ENCODE results near the gene TIE1.

TIE1 gene

DNA sequence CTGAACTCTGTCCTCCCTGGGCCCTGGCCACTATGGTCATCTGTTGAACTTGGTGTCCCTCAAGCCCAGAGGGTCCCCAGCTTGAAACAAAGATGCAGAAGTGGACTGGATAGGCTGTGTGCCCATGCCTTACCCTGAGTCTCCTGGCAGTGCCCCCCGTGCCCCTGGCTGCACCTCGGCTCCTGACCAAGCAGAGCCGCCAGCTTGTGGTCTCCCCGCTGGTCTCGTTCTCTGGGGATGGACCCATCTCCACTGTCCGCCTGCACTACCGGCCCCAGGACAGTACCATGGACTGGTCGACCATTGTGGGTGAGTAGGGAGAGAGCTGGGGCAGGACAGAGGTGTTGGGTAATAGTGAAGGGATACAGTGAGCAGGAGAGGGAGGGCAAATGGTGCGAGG, 10.7 kb downstream of the TIE1 start:
- DNase-seq (ENCODE audit: low read depth in 4 of 4, low spot score in 1 of 4) = no peak

DNA sequence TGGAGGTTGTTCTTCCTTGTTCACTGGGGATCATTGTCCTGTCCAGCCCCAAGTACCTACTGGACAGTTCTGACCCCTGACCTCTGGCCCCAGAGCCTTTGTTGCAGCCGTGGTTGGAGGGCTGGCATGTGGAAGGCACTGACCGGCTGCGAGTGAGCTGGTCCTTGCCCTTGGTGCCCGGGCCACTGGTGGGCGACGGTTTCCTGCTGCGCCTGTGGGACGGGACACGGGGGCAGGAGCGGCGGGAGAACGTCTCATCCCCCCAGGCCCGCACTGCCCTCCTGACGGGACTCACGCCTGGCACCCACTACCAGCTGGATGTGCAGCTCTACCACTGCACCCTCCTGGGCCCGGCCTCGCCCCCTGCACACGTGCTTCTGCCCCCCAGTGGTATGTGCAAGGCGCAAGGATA, 11.4 kb downstream of the TIE1 start:
- DNase-seq (ENCODE audit: low read depth in 4 of 4, low spot score in 1 of 4) = no peak

DNA sequence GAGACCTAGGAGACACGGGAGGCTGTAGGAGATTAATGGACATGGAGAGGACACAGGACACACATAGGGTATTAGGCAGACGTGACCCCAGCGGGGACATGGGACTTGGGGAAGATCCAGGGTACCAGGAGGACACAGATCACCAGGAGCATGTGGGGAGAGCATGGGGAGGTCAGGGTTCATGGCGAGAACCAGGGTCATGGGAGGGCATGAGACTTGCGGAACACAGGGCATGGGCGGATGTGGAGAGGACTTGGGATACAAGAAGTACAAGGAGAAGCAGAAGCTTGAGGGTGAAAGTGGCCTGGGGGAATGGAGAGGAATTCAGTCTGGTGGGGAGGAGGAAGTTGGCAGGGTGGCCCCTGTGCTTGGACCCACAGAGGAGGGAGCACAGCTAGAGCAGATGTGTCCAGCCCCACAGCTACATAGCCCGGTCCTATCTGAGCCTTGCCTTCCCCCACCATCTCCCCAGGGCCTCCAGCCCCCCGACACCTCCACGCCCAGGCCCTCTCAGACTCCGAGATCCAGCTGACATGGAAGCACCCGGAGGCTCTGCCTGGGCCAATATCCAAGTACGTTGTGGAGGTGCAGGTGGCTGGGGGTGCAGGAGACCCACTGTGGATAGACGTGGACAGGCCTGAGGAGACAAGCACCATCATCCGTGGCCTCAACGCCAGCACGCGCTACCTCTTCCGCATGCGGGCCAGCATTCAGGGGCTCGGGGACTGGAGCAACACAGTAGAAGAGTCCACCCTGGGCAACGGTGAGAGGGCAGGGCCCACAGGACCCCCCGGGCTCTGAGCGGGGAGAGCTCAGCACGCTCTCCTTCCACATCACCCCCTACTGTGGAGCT, 12.1 kb downstream of the TIE1 start:
- DNase-seq (ENCODE audit: low read depth in 4 of 4, low spot score in 1 of 4) = no peak

DNA sequence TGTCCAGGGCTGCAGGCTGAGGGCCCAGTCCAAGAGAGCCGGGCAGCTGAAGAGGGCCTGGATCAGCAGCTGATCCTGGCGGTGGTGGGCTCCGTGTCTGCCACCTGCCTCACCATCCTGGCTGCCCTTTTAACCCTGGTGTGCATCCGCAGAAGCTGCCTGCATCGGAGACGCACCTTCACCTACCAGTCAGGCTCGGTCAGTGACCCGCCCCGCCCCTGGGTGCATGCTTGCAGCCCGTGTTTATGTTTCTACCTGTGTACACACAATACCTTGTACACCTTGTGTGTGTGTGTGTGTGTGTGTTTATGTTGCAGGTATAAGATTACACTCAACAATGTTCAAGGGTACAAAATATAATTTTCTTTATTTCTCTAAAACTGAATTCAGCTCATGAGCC, 13.0 kb downstream of the TIE1 start:
- no peak for DNase-seq (ENCODE audit: low read depth in 4 of 4, low spot score in 1 of 4)

DNA sequence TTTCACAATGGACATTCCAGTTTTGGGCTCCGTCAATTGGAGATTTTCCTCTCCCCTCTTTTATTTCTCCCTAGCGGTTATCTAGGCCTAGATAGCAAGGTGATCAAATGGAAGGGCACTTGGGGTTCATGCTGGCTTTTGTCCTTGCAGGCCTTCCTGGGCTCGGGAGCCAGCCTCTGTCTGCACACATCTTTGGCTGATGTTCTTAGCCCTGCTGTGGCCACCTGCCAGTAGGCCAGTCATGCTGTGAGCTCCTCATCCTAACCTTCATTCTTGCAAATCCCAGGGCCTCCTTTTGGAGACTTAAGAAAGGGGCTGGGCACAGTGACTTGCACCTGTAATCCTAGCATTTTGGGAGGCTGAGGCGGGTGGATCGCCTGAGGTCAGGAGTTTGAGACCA, 13.5 kb downstream of the TIE1 start:
- no peak for DNase-seq (ENCODE audit: low read depth in 4 of 4, low spot score in 1 of 4)

DNA sequence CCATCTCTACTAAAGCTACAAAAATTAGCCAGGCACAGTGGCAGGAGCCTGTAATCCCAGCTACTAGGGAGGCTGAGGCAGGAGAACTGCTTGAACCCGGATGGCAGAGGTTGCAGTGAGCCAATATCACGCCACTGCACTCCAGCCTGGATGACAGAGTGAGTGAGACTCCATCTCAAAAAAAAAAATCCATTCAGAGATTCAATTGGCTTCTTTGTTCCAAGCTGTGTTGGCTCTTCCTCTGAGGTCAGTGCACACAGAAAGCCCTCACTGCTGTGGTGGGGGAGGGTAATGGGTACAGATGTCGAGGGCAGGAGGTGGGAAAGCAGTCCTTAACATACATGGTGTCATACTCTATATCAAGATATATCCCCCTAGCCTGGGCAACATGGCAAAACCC, 14.7 kb downstream of the TIE1 start:
- no peak for DNase-seq (ENCODE audit: low read depth in 4 of 4, low spot score in 1 of 4)

DNA sequence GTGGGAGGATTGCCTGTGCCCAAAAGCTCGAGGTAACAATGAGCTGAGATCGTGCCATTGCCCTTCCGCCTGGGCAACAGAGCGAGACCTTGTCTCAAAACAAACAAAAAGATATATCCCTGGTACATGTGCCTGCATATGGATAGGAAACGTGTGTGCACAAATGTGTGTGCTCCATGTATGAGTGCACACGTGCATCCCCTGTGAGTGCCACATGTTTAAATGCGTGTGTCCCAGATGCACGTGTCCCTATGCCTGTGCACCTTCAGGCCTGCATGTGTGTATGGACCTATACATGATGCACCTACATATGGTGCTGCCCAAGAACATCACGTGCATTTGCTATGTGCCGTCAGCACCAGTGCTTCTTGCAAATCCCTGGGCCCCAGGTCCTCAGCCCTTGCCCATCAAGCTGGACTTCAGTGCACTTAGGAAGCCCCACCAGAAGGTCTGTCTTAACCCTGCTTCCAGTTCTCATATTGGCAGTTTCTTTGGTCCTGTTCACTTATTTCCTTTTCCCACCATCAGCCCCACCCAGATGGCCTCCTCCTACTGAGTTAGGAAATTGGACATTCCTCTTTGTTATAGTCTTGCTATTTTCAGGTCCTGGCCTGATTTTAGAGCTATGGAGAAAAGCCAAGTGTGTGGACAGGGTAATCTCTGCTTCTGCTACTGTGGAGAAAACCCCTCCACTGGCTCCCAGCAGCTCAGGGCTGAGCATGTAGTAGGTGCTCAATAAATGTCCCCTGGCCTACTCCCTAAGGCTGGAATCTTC, 15.4 kb downstream of the TIE1 start:
- no peak for DNase-seq (ENCODE audit: low read depth in 4 of 4, low spot score in 1 of 4)

DNA sequence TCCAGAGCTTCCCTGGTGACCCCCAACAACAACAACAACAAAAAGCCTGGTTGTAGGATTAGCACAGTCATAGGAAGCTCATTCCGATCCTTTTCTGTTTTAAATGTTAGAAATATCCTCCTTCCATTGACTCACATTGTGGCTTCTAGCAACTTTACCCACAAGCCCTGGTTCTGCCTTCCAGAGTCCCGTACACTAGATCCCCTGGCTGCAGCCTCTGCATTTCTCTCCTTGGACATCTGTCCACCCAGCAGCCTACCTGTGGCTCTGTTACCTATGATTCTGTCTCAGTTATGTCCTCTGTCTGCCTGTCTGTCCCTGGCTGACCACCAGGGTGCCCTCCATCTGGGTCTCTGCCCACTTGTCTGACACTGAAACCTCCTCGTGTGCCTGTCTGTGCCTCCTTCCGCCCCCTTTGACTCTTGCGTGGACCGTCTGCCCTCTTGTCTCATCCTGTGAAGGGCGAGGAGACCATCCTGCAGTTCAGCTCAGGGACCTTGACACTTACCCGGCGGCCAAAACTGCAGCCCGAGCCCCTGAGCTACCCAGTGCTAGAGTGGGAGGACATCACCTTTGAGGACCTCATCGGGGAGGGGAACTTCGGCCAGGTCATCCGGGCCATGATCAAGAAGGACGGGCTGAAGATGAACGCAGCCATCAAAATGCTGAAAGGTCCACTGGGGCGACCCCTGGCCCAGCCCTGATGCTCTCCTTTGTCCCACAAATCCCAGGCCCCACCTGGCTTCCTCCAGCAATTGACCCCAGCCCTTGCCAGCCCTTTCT, 16.1 kb downstream of the TIE1 start:
- DNase-seq (ENCODE audit: low read depth in 4 of 4, low spot score in 1 of 4) = no peak

DNA sequence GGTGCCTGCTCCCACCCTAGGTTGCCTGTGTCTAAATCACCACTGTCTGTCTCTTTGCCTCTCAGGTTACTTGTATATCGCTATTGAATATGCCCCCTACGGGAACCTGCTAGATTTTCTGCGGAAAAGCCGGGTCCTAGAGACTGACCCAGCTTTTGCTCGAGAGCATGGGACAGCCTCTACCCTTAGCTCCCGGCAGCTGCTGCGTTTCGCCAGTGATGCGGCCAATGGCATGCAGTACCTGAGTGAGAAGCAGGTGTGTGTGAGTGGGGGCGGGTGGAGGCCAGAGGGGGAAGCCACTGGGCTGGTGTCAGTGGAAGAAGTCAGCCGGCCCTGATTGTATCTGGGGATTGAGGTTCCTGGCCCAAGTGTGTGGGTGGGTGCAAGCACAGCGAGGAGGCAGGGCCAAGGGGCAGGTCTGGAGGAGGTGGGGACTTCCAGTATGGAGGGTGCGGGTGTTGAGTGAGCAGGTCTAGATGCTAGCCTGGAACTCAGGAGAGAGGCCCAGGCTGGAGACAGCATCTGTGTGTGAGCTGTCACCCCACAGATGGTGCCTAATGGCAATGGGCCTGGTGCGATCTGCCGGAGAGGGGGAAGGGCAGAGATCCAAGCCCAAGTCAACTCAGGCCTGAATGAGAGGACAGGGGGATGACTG, 17.2 kb downstream of the TIE1 start:
- DNase-seq (ENCODE audit: low read depth in 4 of 4, low spot score in 1 of 4) = no peak

DNA sequence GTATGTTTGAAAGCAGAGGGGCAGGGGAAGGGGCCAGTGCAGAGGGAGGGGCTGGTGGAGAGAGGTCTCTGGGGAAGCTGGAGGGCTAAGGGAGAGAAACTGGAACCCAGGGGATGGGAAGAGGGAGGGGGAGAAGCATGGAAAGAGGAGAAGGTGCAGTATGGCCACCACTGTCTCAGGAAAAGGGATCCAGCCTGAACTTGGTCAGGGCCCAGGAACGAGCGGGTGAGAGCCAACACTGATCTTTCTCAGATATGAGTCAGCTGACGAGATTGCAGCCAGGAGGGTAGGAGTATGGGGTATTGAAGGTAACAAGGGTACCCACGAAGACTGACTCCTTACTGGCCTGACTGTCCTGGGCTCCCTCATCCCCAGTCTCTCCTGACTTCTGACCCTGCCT, 18.0 kb downstream of the TIE1 start:
- DNase-seq (ENCODE audit: low read depth in 4 of 4, low spot score in 1 of 4) = no peak

DNA sequence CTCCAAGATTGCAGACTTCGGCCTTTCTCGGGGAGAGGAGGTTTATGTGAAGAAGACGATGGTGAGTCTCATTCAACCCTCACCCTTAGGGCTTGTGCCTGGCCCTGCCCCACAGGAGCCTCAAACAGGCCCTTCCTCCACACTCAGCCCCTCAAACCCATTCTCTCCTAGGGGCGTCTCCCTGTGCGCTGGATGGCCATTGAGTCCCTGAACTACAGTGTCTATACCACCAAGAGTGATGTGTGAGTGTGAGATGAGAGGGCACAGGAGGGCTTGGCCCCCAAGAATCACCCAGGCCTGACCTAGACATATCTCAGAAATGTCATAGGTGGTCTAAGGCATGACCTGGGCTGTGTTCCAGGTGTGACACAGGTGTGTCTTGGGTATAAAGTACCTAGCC, 18.5 kb downstream of the TIE1 start:
- DNase-seq (ENCODE audit: low read depth in 4 of 4, low spot score in 1 of 4) = no peak

DNA sequence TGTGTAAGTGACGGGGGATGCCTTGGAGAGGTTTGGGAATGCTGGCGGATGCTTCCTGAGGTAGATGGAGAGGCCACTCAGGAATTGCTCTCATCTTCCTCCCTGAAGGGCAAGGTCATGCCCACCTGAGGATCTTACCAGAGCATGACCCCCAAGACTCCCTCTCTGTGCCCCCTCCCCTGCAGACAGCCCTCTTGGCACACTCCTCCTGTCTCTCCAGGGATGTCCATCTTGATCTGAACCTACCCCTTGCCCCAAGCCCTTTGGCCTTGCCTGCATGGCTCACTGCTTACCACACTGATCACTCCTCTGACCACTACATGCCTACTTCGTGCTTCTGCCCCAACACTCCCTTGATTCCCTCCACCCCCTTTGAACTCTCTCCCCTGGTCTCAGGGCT, 19.0 kb downstream of the TIE1 start:
- no peak for DNase-seq (ENCODE audit: low read depth in 4 of 4, low spot score in 1 of 4)

DNA sequence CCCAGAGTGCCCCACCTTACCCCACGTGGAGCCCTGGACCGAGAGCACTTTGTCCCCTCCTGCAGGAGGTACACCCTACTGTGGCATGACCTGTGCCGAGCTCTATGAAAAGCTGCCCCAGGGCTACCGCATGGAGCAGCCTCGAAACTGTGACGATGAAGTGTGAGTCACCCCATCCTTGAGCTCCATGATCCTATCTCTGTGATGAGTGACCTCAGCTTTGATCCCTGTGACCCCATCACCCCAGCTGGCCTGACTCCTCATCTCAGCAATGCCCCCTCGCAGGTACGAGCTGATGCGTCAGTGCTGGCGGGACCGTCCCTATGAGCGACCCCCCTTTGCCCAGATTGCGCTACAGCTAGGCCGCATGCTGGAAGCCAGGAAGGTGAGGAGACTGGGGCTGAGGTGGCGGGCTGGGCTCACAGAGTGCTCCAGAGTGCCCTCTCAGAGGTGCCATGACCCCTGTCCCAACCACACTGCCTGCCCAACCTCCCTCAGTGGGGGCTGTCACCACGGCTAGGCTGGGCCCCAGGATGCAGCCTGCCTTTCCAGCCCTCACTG, 20.6 kb downstream of the TIE1 start:
- DNase-seq (ENCODE audit: low read depth in 4 of 4, low spot score in 1 of 4) = no peak

DNA sequence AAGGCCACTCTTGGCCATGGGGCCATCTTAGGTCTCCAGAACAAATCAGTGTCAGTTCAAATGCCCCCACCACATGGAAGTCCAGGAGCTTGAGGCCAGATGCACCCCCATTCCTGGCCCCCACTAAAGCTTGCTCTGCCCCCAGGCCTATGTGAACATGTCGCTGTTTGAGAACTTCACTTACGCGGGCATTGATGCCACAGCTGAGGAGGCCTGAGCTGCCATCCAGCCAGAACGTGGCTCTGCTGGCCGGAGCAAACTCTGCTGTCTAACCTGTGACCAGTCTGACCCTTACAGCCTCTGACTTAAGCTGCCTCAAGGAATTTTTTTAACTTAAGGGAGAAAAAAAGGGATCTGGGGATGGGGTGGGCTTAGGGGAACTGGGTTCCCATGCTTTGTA, 21.7 kb downstream of the TIE1 start:
- no peak for DNase-seq (ENCODE audit: low read depth in 4 of 4, low spot score in 1 of 4)

DNA sequence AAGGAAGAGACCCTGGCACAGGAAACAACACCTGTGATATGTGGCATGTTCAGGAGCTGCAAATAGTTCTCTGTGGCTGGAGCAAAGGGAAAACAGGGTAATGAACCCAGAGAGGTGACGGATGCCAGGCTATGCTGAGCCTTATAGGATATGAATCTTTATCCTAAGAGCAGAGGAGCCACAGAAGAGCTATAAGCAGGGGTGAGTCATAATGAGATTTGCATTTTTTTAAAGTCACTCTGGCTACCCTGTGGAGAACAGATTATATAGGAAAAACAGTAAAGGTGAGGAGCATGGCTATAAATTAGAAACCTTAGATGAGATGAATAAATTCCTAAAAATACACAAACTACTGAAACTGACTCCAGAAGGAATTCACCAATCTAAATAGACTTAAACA, 24.0 kb downstream of the TIE1 start:
- DNase-seq (ENCODE audit: low read depth in 4 of 4, low spot score in 1 of 4) = no peak

DNA sequence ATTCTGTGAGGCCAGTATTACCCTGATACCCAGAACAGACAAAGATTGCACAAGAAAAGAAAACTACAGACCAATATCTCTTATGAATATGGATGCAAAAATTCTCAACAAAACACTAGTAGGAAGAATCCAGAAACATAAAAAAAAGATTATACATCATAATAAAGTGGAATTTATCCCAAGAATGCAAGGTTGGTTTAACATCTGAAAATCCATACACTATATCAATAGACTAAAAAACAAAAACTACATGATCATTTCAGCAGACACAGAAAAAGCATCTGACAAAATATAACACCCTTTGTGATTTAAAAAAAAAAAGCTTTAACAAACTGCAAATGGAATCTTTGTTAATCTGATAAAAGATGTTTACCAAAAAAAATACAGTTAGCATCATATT, 24.6 kb downstream of the TIE1 start:
- no peak for DNase-seq (ENCODE audit: low read depth in 4 of 4, low spot score in 1 of 4)

DNA sequence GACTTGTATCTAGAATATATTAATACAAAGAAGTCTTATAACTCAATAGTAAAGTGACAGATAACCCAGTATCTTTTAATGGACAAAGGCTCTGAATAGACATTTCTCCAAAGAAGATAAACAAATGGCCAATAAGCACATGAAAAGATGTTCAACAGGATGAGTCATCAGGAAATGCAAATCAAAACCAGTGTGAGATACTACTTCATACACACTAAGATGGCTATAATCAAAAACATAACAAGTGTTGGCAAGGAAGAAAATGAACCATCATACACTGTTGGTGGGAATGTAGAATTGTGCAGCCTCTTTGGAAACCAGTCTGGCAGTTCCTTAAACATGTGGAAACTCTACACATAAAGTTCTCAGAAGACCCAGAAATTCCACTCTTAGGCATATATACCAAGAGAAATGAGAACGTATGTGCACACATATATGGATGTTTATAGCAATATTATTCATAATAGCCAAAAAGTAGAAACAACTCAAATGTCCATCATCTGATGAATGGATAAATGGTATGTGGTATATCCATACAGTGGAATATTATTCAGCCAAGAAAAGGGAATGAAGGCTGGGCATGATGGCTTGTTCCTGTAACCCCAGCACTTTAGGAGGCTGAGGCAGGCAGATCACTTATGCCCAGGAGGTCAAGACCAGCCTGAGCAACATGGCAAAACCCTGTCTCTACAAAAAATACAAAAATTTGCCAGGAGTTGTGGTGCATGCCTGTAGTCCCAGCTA, 26.9 kb downstream of the TIE1 start:
- DNase-seq (ENCODE audit: low read depth in 4 of 4, low spot score in 1 of 4) = no peak

DNA sequence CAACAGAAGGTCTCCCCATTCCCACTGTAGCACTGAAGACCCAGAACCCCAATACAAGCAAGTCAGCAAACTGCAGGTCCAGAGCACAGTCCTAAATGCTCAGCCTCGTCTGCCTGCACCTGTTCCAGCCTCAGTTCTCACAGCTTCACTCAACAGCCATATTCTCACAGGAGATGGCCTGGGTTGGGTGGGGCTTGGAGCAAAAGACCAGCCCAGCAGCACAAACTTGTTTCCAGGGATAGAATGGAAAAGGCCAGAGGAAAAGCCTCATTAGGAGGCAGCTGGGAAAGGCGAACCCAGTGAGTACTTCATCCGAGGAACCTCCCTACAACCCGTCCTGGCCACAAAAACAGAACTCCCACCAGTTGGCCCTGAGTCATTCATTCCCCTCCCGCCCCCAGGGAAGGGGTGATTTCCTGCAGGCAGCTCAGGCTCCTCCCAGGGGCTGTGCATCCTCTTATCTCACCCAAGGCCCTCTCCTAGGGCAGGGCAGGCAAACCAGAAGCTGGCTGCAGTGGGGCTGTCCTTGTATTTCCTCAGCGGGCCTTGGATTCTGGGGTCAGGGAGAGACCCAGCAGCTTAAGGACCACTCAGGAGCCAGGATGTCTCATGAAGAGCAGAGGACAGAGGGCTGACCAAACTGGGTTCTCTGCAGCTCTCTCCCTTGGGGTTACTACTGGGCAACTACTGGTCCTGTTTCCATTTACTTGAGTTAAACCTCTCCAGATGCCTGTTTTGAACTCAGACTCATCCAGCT, 29.4 kb downstream of the TIE1 start:
- DNase-seq (ENCODE audit: low read depth in 4 of 4, low spot score in 1 of 4) = peak in 2 of 4 experiments; percentile 44 to 68

DNA sequence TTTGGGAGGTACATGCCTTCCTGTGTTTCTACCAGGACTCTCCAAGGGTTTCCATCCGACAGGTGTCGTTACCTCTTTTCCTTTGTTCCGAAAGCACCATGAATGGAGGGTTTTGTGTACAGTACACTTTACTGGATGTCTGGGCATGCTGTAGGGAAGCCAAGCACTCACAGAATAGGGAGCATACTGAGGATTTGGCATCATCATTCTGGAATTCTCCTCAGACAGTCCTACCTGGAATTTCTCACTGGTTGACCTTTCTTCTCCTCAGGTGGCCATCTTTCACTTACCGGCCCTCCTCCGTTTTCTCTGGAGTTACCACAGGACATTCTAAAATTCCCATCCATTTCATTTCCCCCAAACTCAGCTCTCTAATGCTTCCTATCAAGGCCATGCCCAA, 30.9 kb downstream of the TIE1 start:
- no peak for DNase-seq (ENCODE audit: low read depth in 4 of 4, low spot score in 1 of 4)

Measured in stimulated activated CD4-positive, alpha-beta T cell treated with anti-CD3 and anti-CD28 coated beads, Interleukin-1b, Interleukin-23, amount 100 ng/mL, for 24 hours (primary cell).